ENCODE data around the gene ZNRF1. TPM values are rescaled to one million over a fixed set of nuclear protein-coding genes. Genes with fewer than 3 reads are reported as not detected.

Gene ZNRF1
- total RNA-seq (2021; fragmentation: NEBNext Ultra II Directional; extraction: Animal tissue kit (Norgen Biotek cat#: 25700)): 48.0 and 52.9 TPM in 2 replicates
- polyA plus RNA-seq (2011; rRNA removed): 33.5 and 42.5 TPM in 2 replicates
- 30.2 TPM for polyA plus RNA-seq (2011; cell fraction: cytosol; rRNA removed)
- polyA plus RNA-seq (2011; cell fraction: nucleus; rRNA removed): 55.1 TPM
- 30.6 to 46.2 TPM (median 40.5 TPM) in 4 replicates for polyA plus RNA-seq (2012, experiment 1 of 2)
- 23.2 TPM for polyA plus RNA-seq (2012, experiment 2 of 2)
- 48.2 TPM for polyA plus RNA-seq (2013, experiment 1 of 2)
- polyA plus RNA-seq (2013, experiment 2 of 2): 43.2 TPM
- polyA minus RNA-seq (2011; rRNA and poly(A)+ RNA removed): 21.6 and 37.6 TPM in 2 replicates
- 30.3 TPM for polyA minus RNA-seq (2011; cell fraction: cytosol; rRNA and poly(A)+ RNA removed)
- polyA minus RNA-seq (2011; cell fraction: nucleus; rRNA and poly(A)+ RNA removed): 43.5 TPM
- long read RNA-seq, experiment 1, full-length matches to known transcripts: 34 of 41 reads
- long read RNA-seq, experiment 1, partial matches to known transcripts: 1 of 41 reads
- long read RNA-seq, experiment 1, other reads (novel, unspliced or antisense): 6 of 41 reads
- long read RNA-seq, experiment 2, full-length matches to known transcripts: 4 of 8 reads
- long read RNA-seq, experiment 2, partial matches to known transcripts: 3 of 8 reads
- long read RNA-seq, experiment 2, other reads (novel, unspliced or antisense): 1 of 8 reads

GRCh38 chr16:74998481-74999218 lies at the start of gene ZNRF1:
Gene ZNRF1, plus strand, starts transcription at chr16:74999024. Its CDS starts 648 bp downstream, at chr16:74999672.
- WGBS, 2 experiments (ENCODE audit: extremely low coverage in 1 of 2, insufficient coverage in 1 of 2, insufficient read length in 1 of 2, insufficient replicate concordance in 2 of 2, low coverage in 1 of 2, low lambda C conversion rate in 2 of 2, missing lambda C conversion rate in 1 of 2): 10% methylated on average over 27 of the region's 73 CpGs; no CpG with 5 or more reads in 1 of the 2 experiments
- Histone ChIP-seq H3K56ac (replicated peaks; ENCODE audit: insufficient read length, low read depth, low read length) (no peak within 1 kb of the TSS), H3K23ac (ENCODE audit: insufficient read length) (no peak within 1 kb of the TSS), H3K9ac (replicated peaks in 1 of 4; ENCODE audit: extremely low read depth in 1 of 4, low read depth in 3 of 4, low read length in 3 of 4) (peak within 1 kb of the TSS in 3 of 4 experiments; percentile 48 to 94 (median 69); a peak in 5 of 7 replicates), H4K20me1 (replicated peaks in 1 of 2; ENCODE audit: control insufficient read depth in 1 of 2, insufficient read depth in 2 of 2, low read length in 2 of 2) (peaks cover 20 to 23% of the 10 kb centered on the region in 2 experiments), H2BK120ac (replicated peaks; ENCODE audit: low read depth, low read length) (peak within 1 kb of the TSS; percentile 6), H2BK15ac (ENCODE audit: low read length) (peak within 1 kb of the TSS; percentile 49; the same call in 1 of the 2 replicates), H3K18ac (ENCODE audit: extremely low read depth, low read length) (peak within 1 kb of the TSS; percentile 38; the same call in 1 of the 2 replicates), H3K23me2 (ENCODE audit: low read depth, low read length) (peaks cover 9% of the 10 kb centered on the region), H3K79me1 (ENCODE audit: low read depth, low read length) (peaks cover 9% of the 10 kb centered on the region), H4K8ac (ENCODE audit: extremely low read depth, insufficient read depth, low read length) (peak within 1 kb of the TSS; percentile 8), H2BK20ac (ENCODE audit: low read length) (0 out of 2 replicates have a peak within 1 kb of the TSS, but pooled peaks have one; percentile 67), H3K14ac (ENCODE audit: insufficient read length) (no peak within 1 kb of the TSS), H3K79me2 (ENCODE audit: control insufficient read depth in 1 of 2, insufficient read depth in 2 of 2, low read length in 2 of 2) (peaks cover 23 to 39% of the 10 kb centered on the region in 2 experiments), H3K4ac (replicated peaks; ENCODE audit: insufficient read length, low read depth, low read length) (no peak within 1 kb of the TSS), H3K4me1 (replicated peaks in 1 of 4; ENCODE audit: control insufficient read depth in 3 of 4, insufficient read depth in 4 of 4, low read length in 3 of 4) (peaks cover 2 to 15% (median 12%) of the 10 kb centered on the region in 4 experiments; a peak in 6 of 7 replicates), H2AFZ (ENCODE audit: low read length) (peak within 1 kb of the TSS; percentile 23), H2BK12ac (ENCODE audit: low read depth, low read length) (peak within 1 kb of the TSS; percentile 93), H3K4me2 (ENCODE audit: insufficient read depth in 1 of 2, low read depth in 2 of 2, low read length in 2 of 2) (peak within 1 kb of the TSS; percentile 84), H4K91ac (replicated peaks; ENCODE audit: insufficient read length, low read length) (no peak within 1 kb of the TSS), H3K27ac (ENCODE audit: low read depth, low read length) (peak within 1 kb of the TSS; percentile 67; the same call in 1 of the 2 replicates), H2BK5ac (ENCODE audit: low read depth, low read length) (peak within 1 kb of the TSS; percentile 40; the same call in 1 of the 2 replicates), H4K5ac (ENCODE audit: insufficient read length, low read depth, low read length) (peak within 1 kb of the TSS; percentile 57), H3K9me3 (ENCODE audit: insufficient read depth in 2 of 2, low read depth in 1 of 2, low read length in 1 of 2) (no peaks in the 10 kb centered on the region), H3K4me3 (ENCODE audit: extremely low read depth in 1 of 4, insufficient read depth in 2 of 4, low read depth in 3 of 4, low read length in 4 of 4) (peak within 1 kb of the TSS; percentile 56 to 90 (median 70)), H3K36me3 (ENCODE audit: control insufficient read depth in 2 of 4, insufficient read depth in 4 of 4, low read length in 3 of 4) (no peaks in the 10 kb centered on the region), H2AK5ac (ENCODE audit: low read depth, low read length) (no peak within 1 kb of the TSS), H3K27me3 (replicated peaks in 1 of 4; ENCODE audit: control insufficient read depth in 3 of 4, extremely low read depth in 1 of 4, insufficient read depth in 3 of 4, low read length in 3 of 4) (no peaks in the 10 kb centered on the region; a peak in 1 of 7 replicates)
- FAIRE-seq: no peak
- ChIA-PET POLR2A (ENCODE audit: partially characterized antibody) (interaction anchor here (0.5 to 7.8 kb wide), 11 partner anchors 9 to 123 kb away, joined by 3 to 62 read pairs (median 4); partner anchors contain the start of gene WDR59), CTCF (ENCODE audit: partially characterized antibody) (interaction anchor here (0.6 to 9.3 kb wide), 21 partner anchors 10 to 1940 kb away, joined by 3 to 171 read pairs (median 5); partner anchors contain the start of genes LDHD and WDR59)
- peak; percentile 60 to 94 for DNase-seq (ENCODE audit: low read depth in 1 of 2, low spot score in 2 of 2)
- TF ChIP-seq TCF12 (IDR thresholded peaks at IDR 0.05; ENCODE audit: low read depth, low read length) (0 out of 2 replicates have a peak, but pooled peaks have one; percentile 5), KDM1A (IDR thresholded peaks at IDR 0.05; ENCODE audit: borderline replicate concordance, low read length) (peak; percentile 95), SIN3A (conservative IDR thresholded peaks at IDR 0.05 in 1 of 2, IDR thresholded peaks at IDR 0.05 in 1 of 2; ENCODE audit: low read depth in 1 of 2, low read length in 2 of 2) (peak in 1 of 2 experiments; percentile 54; a peak in 1 of 4 replicates), SP1 (IDR thresholded peaks at IDR 0.05; ENCODE audit: low read depth, low read length) (peak; percentile 8; the same call in 1 of the 2 replicates), SP4 (IDR thresholded peaks at IDR 0.05; ENCODE audit: low read length) (no peak), TAF1 (IDR thresholded peaks at IDR 0.05; ENCODE audit: low read depth, low read length) (0 out of 2 replicates have a peak, but pooled peaks have one; percentile 31), CEBPB (IDR thresholded peaks at IDR 0.05; ENCODE audit: low read depth, low read length) (no peak)

All from H1 (cell line).